Peyer's patch (tissue), 4 donors: ENCODE measurements around the gene MED9.
"Not testable (repeated sequence)": the region's sequence is repeated elsewhere in the genome, so short reads cannot be mapped to it uniquely, and the experiment has no call there.

Experiments used
- CTCF ChIP-seq, 6 experiments: fragments of 450-650 bp in 4 of 6; fragments of 200-600 bp in 2 of 6; sonication (generic) in 1 of 6; IDR thresholded peaks; one replicate each; pipeline ENCODE4 v1.5.1; 2017 to 2019; ENCODE audit warnings: antibody characterized with exemption in 6 of 6, mild to moderate bottlenecking in 3 of 6, moderate library complexity in 1 of 6
- POLR2A ChIP-seq, 2 donors: fragments of 450-650 bp; IDR thresholded peaks; one replicate each; pipeline ENCODE4 v1.5.1; 2017; ENCODE audit warnings: antibody characterized with exemption in 2 of 2, mild to moderate bottlenecking in 2 of 2, moderate library complexity in 2 of 2

- not testable (repeated sequence) for TF ChIP-seq CTCF, POLR2A (IDR thresholded peaks at IDR 0.05)
Measured at GRCh38 chr17:17465878-17466277, 10.9 kb upstream of the MED9 start.
